Peyer's patch (tissue), 4 donors: ENCODE results near the gene C16orf95.

Source experiments
- CTCF ChIP-seq, 6 experiments: fragments of 450-650 bp in 4 of 6; fragments of 200-600 bp in 2 of 6; sonication (generic) in 1 of 6; IDR thresholded peaks; one replicate each; pipeline ENCODE4 v1.5.1; 2017 to 2019; ENCODE audit warnings: antibody characterized with exemption in 6 of 6, mild to moderate bottlenecking in 3 of 6, moderate library complexity in 1 of 6
- POLR2A ChIP-seq, 2 donors: fragments of 450-650 bp; IDR thresholded peaks; one replicate each; pipeline ENCODE4 v1.5.1; 2017; ENCODE audit warnings: antibody characterized with exemption in 2 of 2, mild to moderate bottlenecking in 2 of 2, moderate library complexity in 2 of 2

- TF ChIP-seq POLR2A (IDR thresholded peaks at IDR 0.05) (no peak), CTCF (IDR thresholded peaks at IDR 0.05) (no peak)
Observed at GRCh38 chr16:87279094-87279658, 38.0 kb downstream of the C16orf95 start.
